GM19035 (cell line): ENCODE results near the gene ENTPD2.

Source experiments
- ATAC-seq: cut with Tn5 transposase; IDR thresholded peaks from one replicate; pipeline ENCODE4 v1.9.1; 2021; ENCODE audit not compliant: unreplicated experiment

Gene ENTPD2

GRCh38 chr9:137053944-137054931 is at the start of gene ENTPD2:
Gene ENTPD2, minus strand, starts transcription at chr9:137054061. Its CDS starts 64 bp downstream, at chr9:137053997.
- ATAC-seq = no peak

DNA sequence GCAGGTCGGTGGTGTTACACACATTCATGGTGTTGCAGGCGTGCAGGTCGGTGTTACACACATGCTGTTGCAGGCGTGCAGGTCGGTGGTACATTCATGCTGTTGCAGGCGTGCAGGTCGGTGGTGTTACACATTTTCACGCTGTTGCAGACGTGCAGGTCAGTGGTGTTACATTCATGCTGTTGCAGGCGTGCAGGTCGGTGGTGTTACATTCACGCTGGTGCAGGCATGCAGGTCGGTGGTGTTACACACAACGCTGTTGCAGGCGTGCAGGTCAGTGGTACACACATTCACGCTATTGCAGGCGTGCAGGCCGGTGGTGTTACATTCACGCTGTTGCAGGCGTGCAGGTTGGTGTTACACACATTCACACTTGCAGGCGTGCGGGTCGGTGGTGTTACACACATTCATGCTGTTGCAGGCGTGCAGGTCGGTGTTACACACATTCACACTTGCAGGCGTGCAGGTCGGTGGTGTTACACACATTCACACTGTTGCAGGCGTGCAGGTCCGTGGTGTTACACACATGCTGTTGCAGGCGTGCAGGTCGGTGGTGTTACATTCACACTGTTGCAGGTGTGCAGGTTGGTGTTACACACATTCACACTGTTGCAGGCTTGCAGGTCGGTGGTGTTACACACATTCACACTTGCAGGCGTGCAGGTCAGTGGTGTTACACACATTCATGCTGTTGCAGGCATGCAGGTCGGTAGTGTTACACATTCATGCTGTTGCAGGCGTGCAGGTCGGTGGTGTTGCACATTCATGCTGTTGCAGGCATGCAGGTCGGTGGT is 49.5 kb upstream of the ENTPD2 start:
- ATAC-seq = no peak

DNA sequence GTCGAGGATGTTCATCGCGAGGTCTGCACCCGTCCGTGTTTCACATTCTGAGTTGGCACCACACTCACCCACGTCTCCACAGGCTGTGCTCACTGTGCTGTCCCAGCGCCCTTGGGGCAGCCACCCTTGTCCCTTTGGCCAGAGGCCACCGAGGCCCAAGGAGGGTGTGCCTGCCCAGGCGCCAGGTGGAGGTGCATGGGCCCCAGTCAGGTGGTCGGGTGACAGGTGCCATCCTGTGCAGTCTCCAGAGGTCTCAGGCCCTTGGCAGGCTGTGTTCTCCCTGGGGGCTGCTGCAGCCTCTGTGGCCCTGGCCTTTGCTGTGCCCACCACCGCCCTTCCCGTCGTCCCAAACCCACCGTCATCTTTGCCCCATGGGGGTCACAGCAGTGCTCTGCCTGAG is 45.4 kb upstream of the ENTPD2 start:
- ATAC-seq = no peak

- no peak for ATAC-seq
These were observed 44.1 kb upstream of the ENTPD2 start for GRCh38 chr9:137097761-137098462.

DNA sequence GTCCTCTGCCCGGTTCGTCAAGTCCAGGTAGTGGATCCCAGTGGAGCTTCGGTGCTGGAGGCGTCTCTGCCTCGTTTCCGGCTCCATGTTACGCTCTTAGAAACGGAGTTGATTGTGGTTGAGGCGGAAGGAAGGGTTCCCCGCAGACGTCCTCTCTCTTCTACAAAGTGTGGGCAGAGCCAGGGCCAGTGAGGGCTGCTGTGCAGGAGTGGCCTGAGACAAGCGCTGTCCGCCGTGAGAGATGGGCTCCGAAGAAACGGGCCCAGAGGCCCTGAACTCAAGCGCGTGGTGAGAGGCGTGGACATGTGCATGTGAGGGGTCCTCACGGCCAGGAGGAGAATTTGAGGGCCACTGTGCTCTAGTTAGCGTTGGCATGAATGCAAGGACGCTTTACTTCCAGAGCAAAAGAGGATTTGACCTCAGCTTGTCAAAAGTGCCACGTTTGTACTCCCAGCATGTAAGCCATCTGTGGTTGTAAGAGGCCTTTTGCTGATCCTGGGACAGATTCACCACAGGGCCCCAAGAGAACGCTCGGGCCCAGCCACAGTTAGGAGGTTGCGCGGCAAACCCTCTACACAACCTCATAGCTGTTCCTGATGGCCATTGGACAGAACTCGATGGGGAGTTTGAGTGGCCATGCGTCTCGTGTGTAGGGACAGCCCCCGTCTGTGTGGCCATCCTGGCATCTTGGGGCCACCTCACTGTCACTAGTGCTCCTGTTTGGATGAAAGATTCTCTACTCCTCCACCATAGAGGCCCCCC is 43.1 kb upstream of the ENTPD2 start:
- ATAC-seq = no peak

DNA sequence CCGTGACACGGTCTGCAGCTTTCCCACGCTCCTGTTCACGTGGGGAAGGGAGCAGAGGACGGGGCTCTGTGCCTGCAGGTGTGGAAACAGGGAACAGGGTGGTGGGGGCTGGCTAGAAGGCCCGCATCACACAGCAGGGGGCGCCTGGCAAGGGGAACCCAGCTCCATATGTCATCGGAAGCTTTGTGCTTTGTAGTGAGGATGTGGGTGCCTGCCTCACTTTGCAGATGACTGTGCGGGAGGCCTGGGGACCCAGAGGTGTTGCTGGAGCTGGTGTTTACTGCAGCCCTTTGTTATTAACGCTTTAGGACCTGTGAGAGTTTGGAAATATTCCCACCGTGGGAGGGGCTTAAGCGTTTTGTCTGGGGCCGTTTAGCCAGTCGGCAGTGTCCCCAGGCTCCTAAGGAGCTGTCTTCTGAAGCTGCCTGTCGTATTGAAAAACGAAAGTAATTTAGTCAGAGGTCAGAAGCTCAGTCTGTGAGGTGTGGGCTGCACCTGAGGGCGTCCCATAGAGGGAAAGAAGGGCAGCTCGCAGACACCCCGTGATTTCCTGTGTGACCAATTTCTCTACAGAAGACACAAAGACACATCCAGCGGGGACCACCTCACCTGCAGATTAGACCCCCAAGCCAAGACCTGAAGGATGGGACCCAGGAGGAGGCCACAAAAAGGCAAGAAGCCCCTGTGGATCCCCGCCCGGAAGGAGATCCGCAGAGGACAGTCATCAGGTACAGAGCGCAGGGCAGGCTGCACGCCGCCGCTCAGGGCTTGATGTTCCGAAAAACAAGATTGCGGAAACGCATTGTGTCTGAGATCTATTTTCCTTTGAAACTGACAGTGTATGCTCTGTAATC is 42.0 kb upstream of the ENTPD2 start:
- peak; percentile 91 for ATAC-seq

DNA sequence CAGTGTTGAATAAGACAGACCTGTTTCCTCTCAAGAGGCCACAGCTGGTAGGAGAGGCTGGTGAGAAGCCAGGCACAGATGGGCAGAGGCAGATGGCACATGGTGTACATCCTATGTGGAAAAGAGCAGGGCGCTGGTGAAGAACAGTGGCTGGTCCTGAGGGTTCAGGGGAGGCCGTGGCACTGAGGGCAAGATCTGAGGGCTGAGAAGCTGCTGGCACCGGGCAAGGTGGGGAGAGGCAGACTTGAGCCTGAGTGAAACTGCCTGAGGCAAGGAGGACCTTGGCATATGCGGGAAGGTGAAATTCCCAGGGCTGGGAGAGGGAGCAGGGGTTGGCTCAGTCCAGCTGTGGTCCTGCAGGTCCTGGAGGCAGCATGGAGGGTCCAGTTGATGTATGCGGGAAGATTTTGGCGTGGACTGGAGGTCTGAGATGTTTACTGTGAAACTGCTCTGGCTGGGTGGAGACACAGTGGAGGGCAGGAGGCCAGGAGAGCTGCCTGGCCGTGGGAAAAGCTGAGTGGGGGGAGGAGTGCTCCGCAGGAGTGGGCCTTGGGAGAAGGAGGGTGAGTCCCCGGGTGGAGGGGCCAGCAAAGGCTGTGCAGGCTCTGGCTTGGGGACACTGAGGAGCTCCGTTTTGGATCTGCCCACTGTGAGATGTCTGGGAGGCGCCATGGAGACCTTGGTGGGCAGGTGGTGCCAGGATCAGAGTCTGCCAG is 35.5 kb upstream of the ENTPD2 start:
- no peak for ATAC-seq

GRCh38 chr9:137088121-137088520 is 34.3 kb upstream of the ENTPD2 start:
- no peak for ATAC-seq

DNA sequence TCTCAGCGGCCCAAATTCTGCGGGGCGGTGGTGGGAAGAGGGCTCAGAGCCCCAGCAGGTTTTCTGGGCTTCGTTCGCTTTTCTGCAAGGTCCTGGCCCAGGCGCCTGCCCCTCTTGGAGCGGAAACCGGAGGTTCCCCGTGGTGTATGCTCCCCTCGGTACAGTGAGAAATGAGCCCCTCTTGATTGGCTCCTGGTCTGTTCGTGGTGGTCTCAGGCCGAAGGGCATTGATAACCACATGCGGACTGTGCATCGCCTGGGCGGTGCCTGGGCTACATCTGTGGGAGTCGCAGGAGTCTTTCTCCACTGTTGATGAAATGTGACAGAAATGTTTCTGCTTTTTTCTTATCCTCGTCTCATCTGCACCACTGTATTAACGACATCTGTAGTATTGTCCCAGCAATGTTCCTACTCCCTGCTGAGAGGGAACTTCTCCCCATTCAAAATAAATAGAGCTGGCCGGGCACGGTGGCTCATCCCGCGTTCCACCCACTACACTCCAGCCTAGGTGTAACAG is 33.6 kb upstream of the ENTPD2 start:
- no peak for ATAC-seq

- peak; percentile 84 for ATAC-seq
These were observed 32.9 kb upstream of the ENTPD2 start, which contains the start of gene MAN1B1 for GRCh38 chr9:137086531-137087408. Gene MAN1B1, plus strand, starts transcription at chr9:137086985. Its CDS starts 15 bp downstream, at chr9:137087000.

- ATAC-seq = no peak
These were observed 32.2 kb upstream of the ENTPD2 start for GRCh38 chr9:137085920-137086530.

GRCh38 chr9:137084526-137084925 is 30.7 kb upstream of the ENTPD2 start:
- no peak for ATAC-seq

DNA sequence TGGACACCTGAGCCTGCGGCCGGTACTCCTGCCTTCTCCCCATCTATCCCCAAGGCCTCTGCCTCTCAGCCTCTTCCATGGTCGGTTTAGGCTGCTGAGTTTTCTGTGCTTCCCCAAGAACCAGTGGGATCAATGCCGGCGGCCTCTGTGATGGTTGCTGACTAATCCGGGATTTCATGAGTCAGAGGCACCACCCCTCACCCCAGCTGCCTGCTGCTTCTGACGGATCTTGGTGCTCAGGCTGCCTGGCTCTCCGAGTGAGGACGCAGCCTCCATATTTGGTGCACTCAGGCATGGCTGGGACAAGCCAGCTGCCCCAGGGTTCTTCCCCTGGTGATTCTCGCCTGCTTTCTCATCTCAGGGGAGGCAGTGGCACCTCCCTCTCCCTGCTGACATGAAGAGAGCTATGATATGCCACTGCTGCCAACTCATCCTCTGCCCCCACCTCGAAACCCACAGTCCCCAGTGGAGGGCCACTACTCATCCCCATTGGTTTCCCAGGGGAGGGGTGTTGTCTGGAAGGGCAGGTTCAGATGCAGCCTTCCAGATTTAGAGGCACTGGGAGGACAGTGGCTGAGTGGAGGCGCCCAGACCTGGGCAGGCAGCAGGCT is 29.6 kb upstream of the ENTPD2 start:
- no peak for ATAC-seq

DNA sequence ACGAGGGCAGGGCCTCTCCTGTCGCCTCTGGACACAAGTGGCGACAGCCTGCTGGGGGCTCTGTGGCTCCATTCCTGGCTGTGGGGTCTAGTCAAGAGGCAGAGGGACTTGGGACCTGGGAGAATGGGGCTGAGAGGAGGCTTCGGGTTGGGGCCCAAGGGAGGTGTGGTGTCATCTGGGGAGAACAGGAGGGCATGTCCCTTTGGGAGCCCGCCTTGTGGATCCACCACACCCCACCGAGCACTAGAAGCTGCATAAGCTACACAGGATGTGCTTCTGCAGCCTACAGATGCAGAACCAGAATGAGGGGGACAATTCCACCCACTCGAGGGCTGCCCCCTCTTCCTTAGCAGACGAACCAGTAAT is 29.0 kb upstream of the ENTPD2 start:
- no peak for ATAC-seq

GRCh38 chr9:137082222-137082924 is 28.5 kb upstream of the ENTPD2 start:
- no peak for ATAC-seq
